IPS-NIHi7 (cell line): Measurements from ENCODE around the gene PODN.
A peak's percentile ranks its signal among the peaks of the same experiment; 100 is the strongest.

Source experiments
- DNase-seq: peaks from one replicate; pipeline ENCODE4 v3.0.0; 2012; ENCODE audit warnings: mixed read lengths; ENCODE audit errors: extremely low spot score

The PODN gene

GRCh38 chr1:53114581-53115400, 52.8 kb downstream of the PODN start:
- DNase-seq: no peak

GRCh38 chr1:53115403-53116306, 53.6 kb downstream of the PODN start:
- DNase-seq: peak; percentile 72

- no peak for DNase-seq
These were observed 54.3 kb downstream of the PODN start for GRCh38 chr1:53116307-53116810.

GRCh38 chr1:53116933-53117600, 55.1 kb downstream of the PODN start:
- no peak for DNase-seq

- no peak for DNase-seq
These were observed 55.8 kb downstream of the PODN start for GRCh38 chr1:53117836-53118235.

- peak; percentile 35 for DNase-seq
These were observed 58.6 kb downstream of the PODN start for GRCh38 chr1:53120659-53121058.

- DNase-seq: peak; percentile 45
These were observed 59.5 kb downstream of the PODN start for GRCh38 chr1:53121319-53122172.

- DNase-seq: no peak
These were observed 60.3 kb downstream of the PODN start for GRCh38 chr1:53122201-53122885.

GRCh38 chr1:53122961-53123413, 61.0 kb downstream of the PODN start:
- DNase-seq: no peak

- no peak for DNase-seq
These were observed 61.6 kb downstream of the PODN start for GRCh38 chr1:53123453-53124140.

- DNase-seq: no peak
These were observed 63.1 kb downstream of the PODN start for GRCh38 chr1:53125122-53125521.

GRCh38 chr1:53125623-53126360, 63.8 kb downstream of the PODN start:
- DNase-seq: no peak

GRCh38 chr1:53126495-53126894, 64.5 kb downstream of the PODN start:
- DNase-seq: no peak

- no peak for DNase-seq
These were observed 65.5 kb downstream of the PODN start for GRCh38 chr1:53127546-53127945.

GRCh38 chr1:53128401-53128800, 66.4 kb downstream of the PODN start:
- DNase-seq: no peak

GRCh38 chr1:53129891-53130597, 68.0 kb downstream of the PODN start:
- no peak for DNase-seq

GRCh38 chr1:53130598-53130877, 68.5 kb downstream of the PODN start:
- DNase-seq: no peak

- DNase-seq: no peak
These were observed 69.0 kb downstream of the PODN start for GRCh38 chr1:53130878-53131589.
